ENCODE data around the gene FABP3.

Gene FABP3

GRCh38 chr1:31400393-31400792 lies 27.5 kb upstream of the FABP3 start:
- POLR2A ChIA-PET = no interaction called here
- CTCF ChIA-PET = interaction anchor here (1.0 to 1.6 kb wide), 3 partner anchors 10 to 217 kb away, joined by 3 to 6 read pairs (median 4); no protein-coding TSS in a partner anchor
- DNase-seq (ENCODE audit: extremely low spot score) = no peak
- no peak for TF ChIP-seq CTCF (IDR thresholded peaks at IDR 0.05; ENCODE audit: control extremely low read depth, extremely low read depth, low read depth, missing control alignments)

GRCh38 chr1:31399976-31400375 lies 27.1 kb upstream of the FABP3 start:
- ChIA-PET CTCF (interaction anchor here (1.0 to 1.6 kb wide), 3 partner anchors 9 to 217 kb away, joined by 3 to 6 read pairs (median 4); no protein-coding TSS in a partner anchor), POLR2A (no interaction called here)
- no peak for DNase-seq (ENCODE audit: extremely low spot score)
- no peak for TF ChIP-seq CTCF (IDR thresholded peaks at IDR 0.05; ENCODE audit: control extremely low read depth, extremely low read depth, low read depth, missing control alignments)

- TF ChIP-seq CTCF (IDR thresholded peaks at IDR 0.05; ENCODE audit: control extremely low read depth, extremely low read depth, low read depth, missing control alignments) = no peak
- DNase-seq (ENCODE audit: extremely low spot score) = no peak
- ChIA-PET POLR2A (no interaction called here), CTCF (interaction anchor here (2.5 to 5.5 kb wide), 3 partner anchors 20 to 150 kb away, joined by 12 to 95 read pairs (median 20); no protein-coding TSS in a partner anchor)
Observed at GRCh38 chr1:31398246-31398645, 25.4 kb upstream of the FABP3 start.

- no peak for TF ChIP-seq CTCF (IDR thresholded peaks at IDR 0.05; ENCODE audit: control extremely low read depth, extremely low read depth, low read depth, missing control alignments)
- ChIA-PET CTCF (interaction anchor here (2.5 to 5.5 kb wide), 5 partner anchors 8 to 151 kb away, joined by 12 to 95 read pairs (median 21); partner anchors contain the start of gene FABP3), POLR2A (no interaction called here)
- DNase-seq (ENCODE audit: extremely low spot score) = no peak
Observed at GRCh38 chr1:31397360-31398095, 24.7 kb upstream of the FABP3 start.

GRCh38 chr1:31396633-31397351 lies 23.9 kb upstream of the FABP3 start:
- no peak for DNase-seq (ENCODE audit: extremely low spot score)
- CTCF ChIA-PET = interaction anchor here (0.6 to 5.5 kb wide), 8 partner anchors 9 to 393 kb away, joined by 3 to 95 read pairs (median 16); partner anchors contain the start of gene FABP3
- POLR2A ChIA-PET = no interaction called here

More at GRCh38 chr1:31396633-31397351, 23.9 kb upstream of the FABP3 start:
- peak; percentile 37 for TF ChIP-seq CTCF (IDR thresholded peaks at IDR 0.05; ENCODE audit: control extremely low read depth, extremely low read depth, low read depth, missing control alignments)
